H9 (cell line): ENCODE results near the gene RPS6KB2. TPM values are rescaled to one million over a fixed set of nuclear protein-coding genes. Genes with fewer than 3 reads are reported as not detected.

Experiments
- DNase-seq: peaks from one replicate; pipeline ENCODE4 v3.0.0-alpha.2; 2017
- H2AFZ ChIP-seq: one replicate; pipeline ENCODE4 v1.6.1; 2013; ENCODE audit warnings: mild to moderate bottlenecking, low read length, control low read depth, moderate library complexity
- H2AK5ac ChIP-seq: 2 replicates; pipeline ENCODE4 v1.6.1; 2013; ENCODE audit warnings: low read length, control low read depth, mixed read lengths; ENCODE audit not compliant: insufficient read length
- H2BK120ac ChIP-seq: one replicate; pipeline ENCODE4 v1.6.1; 2013; ENCODE audit warnings: low read depth, mild to moderate bottlenecking, low read length, control low read depth, inconsistent platforms; ENCODE audit not compliant: poor library complexity, severe bottlenecking
- H2BK12ac ChIP-seq: 2 replicates; pipeline ENCODE4 v1.6.1; 2013; ENCODE audit warnings: low read length, control low read depth, mixed read lengths, low read depth; ENCODE audit not compliant: insufficient read length
- H2BK15ac ChIP-seq: 2 replicates; pipeline ENCODE4 v1.6.1; 2013; ENCODE audit warnings: low read depth, low read length, control low read depth
- H2BK20ac ChIP-seq: one replicate; pipeline ENCODE4 v1.6.1; 2013; ENCODE audit warnings: low read depth, mild to moderate bottlenecking, low read length, control low read depth, inconsistent platforms; ENCODE audit not compliant: poor library complexity, severe bottlenecking
- H2BK5ac ChIP-seq: 2 replicates; pipeline ENCODE4 v1.6.1; 2013; ENCODE audit warnings: low read length, control low read depth, mixed read lengths; ENCODE audit not compliant: insufficient read length
- H3K14ac ChIP-seq: 2 replicates; pipeline ENCODE4 v1.6.1; 2013; ENCODE audit warnings: low read length, control low read depth; ENCODE audit not compliant: insufficient read depth
- H3K18ac ChIP-seq: 2 replicates; pipeline ENCODE4 v1.6.1; 2013; ENCODE audit warnings: low read depth, mild to moderate bottlenecking, mixed read lengths, low read length, control low read depth; ENCODE audit not compliant: insufficient read length
- H3K23ac ChIP-seq: 2 replicates; pipeline ENCODE4 v1.6.1; 2013; ENCODE audit warnings: low read length, control low read depth, mixed read lengths, low read depth; ENCODE audit not compliant: insufficient read length
- H3K23me2 ChIP-seq: 2 replicates; pipeline ENCODE4 v1.6.1; 2013; ENCODE audit warnings: low read depth, mild to moderate bottlenecking, mixed read lengths, low read length, control low read depth; ENCODE audit not compliant: insufficient read length, poor library complexity, severe bottlenecking
- H3K27ac ChIP-seq: 2 replicates; pipeline ENCODE4 v1.5.1; 2013; ENCODE audit warnings: low read length, control low read depth, mixed read lengths, low read depth; ENCODE audit not compliant: insufficient read length
- H3K27me3 ChIP-seq: 2 replicates; pipeline ENCODE4 v1.6.1; 2013; ENCODE audit warnings: low read length, control low read depth, inconsistent platforms; ENCODE audit not compliant: insufficient read depth
- H3K4ac ChIP-seq: 2 replicates; pipeline ENCODE4 v1.6.1; 2013; ENCODE audit warnings: low read depth, mild to moderate bottlenecking, control low read depth, inconsistent platforms, low read length, moderate library complexity
- H3K4me1 ChIP-seq: 2 replicates; pipeline ENCODE4 v1.6.1; 2013; ENCODE audit warnings: low read length, control low read depth, inconsistent platforms; ENCODE audit not compliant: insufficient read depth
- H3K4me2 ChIP-seq: 2 replicates; pipeline ENCODE4 v1.6.1; 2013; ENCODE audit warnings: low read length, control low read depth, mixed read lengths; ENCODE audit not compliant: insufficient read length, insufficient read depth
- H3K56ac ChIP-seq: 2 replicates; pipeline ENCODE4 v1.6.1; 2013; ENCODE audit warnings: low read depth, mild to moderate bottlenecking, mixed read lengths, low read length, control low read depth; ENCODE audit not compliant: insufficient read length
- H3K79me1 ChIP-seq: 2 replicates; pipeline ENCODE4 v1.6.1; 2013; ENCODE audit warnings: low read depth, mild to moderate bottlenecking, moderate library complexity, low read length, control low read depth, inconsistent platforms; ENCODE audit not compliant: insufficient read depth, poor library complexity, severe bottlenecking
- H3K79me2 ChIP-seq: 2 replicates; pipeline ENCODE4 v1.6.1; 2013; ENCODE audit warnings: low read length, control low read depth, inconsistent platforms; ENCODE audit not compliant: insufficient read depth
- H3K9ac ChIP-seq: 2 replicates; pipeline ENCODE4 v1.6.1; 2013; ENCODE audit warnings: low read length, control low read depth, mixed read lengths; ENCODE audit not compliant: insufficient read length; ENCODE audit errors: extremely low read depth
- H3K9me3 ChIP-seq: one replicate; pipeline ENCODE4 v1.6.1; 2013; ENCODE audit warnings: low read depth, low read length, inconsistent platforms; ENCODE audit not compliant: control insufficient read depth
- H3T11ph ChIP-seq: one replicate; pipeline ENCODE4 v1.6.1; 2013; ENCODE audit warnings: mild to moderate bottlenecking, low read length, control low read depth, inconsistent platforms
- H4K20me1 ChIP-seq: one replicate; pipeline ENCODE4 v1.6.1; 2013; ENCODE audit not compliant: control insufficient read depth, insufficient read length, insufficient read depth
- H4K5ac ChIP-seq: 2 replicates; pipeline ENCODE4 v1.6.1; 2013; ENCODE audit warnings: low read depth, mild to moderate bottlenecking, mixed read lengths, low read length, control low read depth; ENCODE audit not compliant: insufficient read length
- H4K8ac ChIP-seq: replicated peaks from 2 replicates; pipeline ENCODE4 v1.6.1; 2013; ENCODE audit warnings: low read length, control low read depth, mixed read lengths, low read depth; ENCODE audit not compliant: insufficient read length
- H4K91ac ChIP-seq: 2 replicates; pipeline ENCODE4 v1.6.1; 2013; ENCODE audit warnings: low read depth, mild to moderate bottlenecking, moderate library complexity, mixed read lengths, low read length, control low read depth; ENCODE audit not compliant: insufficient read length
- H3K27ac Mint-ChIP-seq, 3 experiments: 2 replicates in 2 of 3; 3 replicates in 1 of 3; pipeline ENCODE4 v1.8.0; 2020 to 2021; ENCODE audit warnings: mixed read lengths in 3 of 3, mild to moderate bottlenecking in 1 of 3, moderate library complexity in 1 of 3
- H3K27me3 Mint-ChIP-seq: 2 replicates; pipeline ENCODE4 v1.8.0; 2021; ENCODE audit warnings: low read depth, mild to moderate bottlenecking, moderate library complexity, mixed read lengths
- H3K36me3 Mint-ChIP-seq, 3 experiments: 2 replicates in 2 of 3; 3 replicates in 1 of 3; pipeline ENCODE4 v1.8.0; 2020 to 2021; ENCODE audit warnings: low read depth in 3 of 3, mixed read lengths in 3 of 3; ENCODE audit not compliant: insufficient read depth in 1 of 3
- H3K4me1 Mint-ChIP-seq, 2 experiments: 2 replicates each; pipeline ENCODE4 v1.8.0; 2020; ENCODE audit warnings: mixed read lengths in 2 of 2
- H3K4me3 Mint-ChIP-seq, 2 experiments: 2 replicates in 1 of 2; 3 replicates in 1 of 2; pipeline ENCODE4 v1.8.0; 2020 to 2021; ENCODE audit warnings: mild to moderate bottlenecking in 2 of 2, mixed read lengths in 2 of 2, moderate library complexity in 1 of 2
- H3K9me3 Mint-ChIP-seq, 2 experiments: 2 replicates in 1 of 2; 3 replicates in 1 of 2; pipeline ENCODE4 v1.8.0; 2020; ENCODE audit warnings: mild to moderate bottlenecking in 2 of 2, mixed read lengths in 2 of 2, moderate library complexity in 1 of 2
- WGBS: extraction: QIAGEN DNeasy Blood & Tissue Kit; methylation state at CpG from one replicate; pipeline ENCODE4 v1.1.7; 2013; ENCODE audit warnings: missing lambda C conversion rate, low lambda C conversion rate, mixed read lengths; ENCODE audit not compliant: insufficient read length; ENCODE audit errors: extremely low coverage; 5-methylcytosine and 5-hydroxymethylcytosine counted together
- total RNA-seq: library from RNA; stranded (reverse); gene quantifications from 2 replicates; pipeline ENCODE4 v1.2.1, GENCODE V29; 2021
- TF ChIP-seq, protein P1 (sequence below): fragments of 200-600 bp; sonication (generic); conservative IDR thresholded peaks from 3 replicates; pipeline ENCODE4 v1.8.0; 2021; ENCODE audit warnings: antibody characterized with exemption, mild to moderate bottlenecking

Gene RPS6KB2
- total RNA-seq, 1 experiment from 2014 or later = 51.7 TPM

DNA sequence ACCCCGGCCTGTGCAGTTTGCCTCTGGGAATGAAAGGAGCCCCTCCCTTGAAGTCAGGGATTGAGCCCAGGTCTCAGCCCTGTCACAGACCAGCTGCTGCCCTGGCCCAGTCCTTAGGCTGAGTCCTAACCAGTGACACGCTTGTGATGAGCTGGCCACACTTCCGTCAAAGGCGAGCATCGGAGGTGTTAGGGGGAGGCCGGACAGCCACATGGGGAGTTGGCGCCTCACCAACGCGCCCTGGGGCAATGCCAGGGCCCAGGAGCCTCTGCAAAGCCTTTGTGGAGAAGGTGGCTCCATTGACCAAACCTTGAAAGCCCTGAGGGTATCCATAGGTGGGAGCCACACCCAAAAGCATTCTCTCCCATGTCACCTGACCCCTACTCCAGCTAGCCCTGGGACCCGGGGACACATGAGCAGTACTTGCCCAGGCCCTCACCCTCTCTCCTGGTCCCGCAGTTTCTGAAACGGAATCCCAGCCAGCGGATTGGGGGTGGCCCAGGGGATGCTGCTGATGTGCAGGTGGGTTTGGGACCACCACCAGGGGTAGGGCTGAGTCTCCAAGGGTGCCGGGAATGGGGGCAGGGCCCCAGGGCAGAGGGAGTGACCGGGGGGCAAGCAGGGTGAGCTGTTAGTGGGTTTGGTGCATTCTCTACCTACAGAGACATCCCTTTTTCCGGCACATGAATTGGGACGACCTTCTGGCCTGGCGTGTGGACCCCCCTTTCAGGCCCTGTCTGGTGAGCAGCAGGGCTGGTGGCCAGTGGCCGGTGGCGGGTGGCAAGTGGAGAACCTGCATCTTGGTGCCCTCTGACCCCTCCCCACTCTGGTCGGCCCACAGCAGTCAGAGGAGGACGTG is 5.5 kb downstream of the RPS6KB2 start:
- Histone ChIP-seq H4K20me1 (no peaks in the 10 kb centered on the region), H4K91ac (no peak overlapping the region), H4K5ac (no peak overlapping the region), H3K9ac (no peak overlapping the region), H3K79me2 (no peaks in the 10 kb centered on the region; the same call in 1 of the 2 replicates), H3K23me2 (peaks cover 2% of the 10 kb centered on the region), H2BK15ac (no peak overlapping the region), H2BK120ac (no peak overlapping the region), H3K14ac (no peak overlapping the region), H2AK5ac (no peak overlapping the region), H3K4me2 (no peak overlapping the region), H3K4ac (no peak overlapping the region), H3K27ac (no peak overlapping the region), H2AFZ (no peak overlapping the region), H2BK12ac (no peak overlapping the region), H3T11ph (no peak overlapping the region), H3K79me1 (no peaks in the 10 kb centered on the region), H3K23ac (no peak overlapping the region), H2BK5ac (no peak overlapping the region), H3K9me3 (no peaks in the 10 kb centered on the region), H4K8ac (no peak overlapping the region), H3K18ac (no peak overlapping the region), H3K56ac (no peak overlapping the region), H2BK20ac (no peak overlapping the region), H3K27me3 (no peaks in the 10 kb centered on the region), H3K4me1 (no peaks in the 10 kb centered on the region; the same call in 1 of the 2 replicates)
- TF ChIP-seq, protein P1, sequence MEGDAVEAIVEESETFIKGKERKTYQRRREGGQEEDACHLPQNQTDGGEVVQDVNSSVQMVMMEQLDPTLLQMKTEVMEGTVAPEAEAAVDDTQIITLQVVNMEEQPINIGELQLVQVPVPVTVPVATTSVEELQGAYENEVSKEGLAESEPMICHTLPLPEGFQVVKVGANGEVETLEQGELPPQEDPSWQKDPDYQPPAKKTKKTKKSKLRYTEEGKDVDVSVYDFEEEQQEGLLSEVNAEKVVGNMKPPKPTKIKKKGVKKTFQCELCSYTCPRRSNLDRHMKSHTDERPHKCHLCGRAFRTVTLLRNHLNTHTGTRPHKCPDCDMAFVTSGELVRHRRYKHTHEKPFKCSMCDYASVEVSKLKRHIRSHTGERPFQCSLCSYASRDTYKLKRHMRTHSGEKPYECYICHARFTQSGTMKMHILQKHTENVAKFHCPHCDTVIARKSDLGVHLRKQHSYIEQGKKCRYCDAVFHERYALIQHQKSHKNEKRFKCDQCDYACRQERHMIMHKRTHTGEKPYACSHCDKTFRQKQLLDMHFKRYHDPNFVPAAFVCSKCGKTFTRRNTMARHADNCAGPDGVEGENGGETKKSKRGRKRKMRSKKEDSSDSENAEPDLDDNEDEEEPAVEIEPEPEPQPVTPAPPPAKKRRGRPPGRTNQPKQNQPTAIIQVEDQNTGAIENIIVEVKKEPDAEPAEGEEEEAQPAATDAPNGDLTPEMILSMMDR = no peak
- H3K27me3 Mint-ChIP-seq = no peaks in the 10 kb centered on the region; the same call in 1 of the 2 replicates
- H3K4me1 Mint-ChIP-seq = peaks cover 4 to 12% of the 10 kb centered on the region in 2 experiments
- H3K36me3 Mint-ChIP-seq = peaks cover 9 to 41% (median 35%) of the 10 kb centered on the region in 3 experiments; a peak in 6 of 7 replicates
- no peak overlapping the region for H3K4me3 Mint-ChIP-seq
- H3K9me3 Mint-ChIP-seq = no peaks in the 10 kb centered on the region
- H3K27ac Mint-ChIP-seq = no peak overlapping the region
- DNase-seq = no peak
- no CpG with 5 or more reads among the region's 22 CpGs for WGBS
